HEK293 (cell line): Measurements from ENCODE around the gene IGF2BP2.

ENCODE experiments used
- CTCF ChIA-PET: fragments of 350-600 bp; formaldehyde crosslinking; extraction: SDS; loops from one replicate; lab custom pipeline; 2021; ENCODE audit warnings: antibody characterized with exemption; lab: Yijun Ruan, JAX
- POLR2A ChIA-PET: fragments of 300-600 bp; formaldehyde crosslinking; extraction: SDS; loops from one replicate; lab custom pipeline; 2020; ENCODE audit warnings: antibody characterized with exemption, inconsistent platforms; lab: Yijun Ruan, JAX
- H3K27ac ChIP-seq: fragments of 200-500 bp; sonication (Bioruptor generic); 2 replicates; pipeline ENCODE4 v1.5.1; 2014; ENCODE audit warnings: low read depth, low read length, control low read depth, inconsistent platforms; ENCODE audit errors: extremely low read depth
- H3K36me3 ChIP-seq, 2 experiments: fragments of 200-500 bp in 1 of 2; sonication (Bioruptor generic) in 1 of 2; 1 replicate in 1 of 2; 2 replicates in 1 of 2; pipeline ENCODE4 v1.5.1; 2014 to 2017; ENCODE audit warnings: inconsistent platforms in 2 of 2, low read length in 2 of 2; ENCODE audit not compliant: control insufficient read depth in 2 of 2, insufficient read depth in 1 of 2
- H3K4me1 ChIP-seq: fragments of 200-500 bp; sonication (Bioruptor generic); 2 replicates; pipeline ENCODE4 v1.5.1; 2014; ENCODE audit warnings: mild to moderate bottlenecking, low read length, inconsistent platforms; ENCODE audit not compliant: control insufficient read depth, insufficient read depth
- H3K4me3 ChIP-seq: 2 replicates; pipeline ENCODE4 v1.5.1; 2011; ENCODE audit warnings: low read depth, mild to moderate bottlenecking, control low read depth, low read length, moderate library complexity
- H3K9me3 ChIP-seq: fragments of 200-500 bp; sonication (Bioruptor generic); 2 replicates; pipeline ENCODE4 v1.5.1; 2014; ENCODE audit warnings: low read depth, low read length, inconsistent platforms; ENCODE audit not compliant: control insufficient read depth, insufficient read depth
- GLIS1 ChIP-seq: fragments of 450-650 bp; formaldehyde crosslinking; IDR thresholded peaks from 2 replicates; pipeline ENCODE4 v1.5.1; 2016; ENCODE audit warnings: missing biosample characterization, missing genetic modification characterization
- GLIS2 ChIP-seq: fragments of 450-650 bp; formaldehyde crosslinking; IDR thresholded peaks from 2 replicates; pipeline ENCODE4 v1.5.1; 2016; ENCODE audit warnings: missing biosample characterization, missing genetic modification characterization
- KLF1 ChIP-seq: fragments of 450-650 bp; formaldehyde crosslinking; IDR thresholded peaks from 2 replicates; pipeline ENCODE4 v1.5.1; 2016; ENCODE audit warnings: missing biosample characterization, missing genetic modification characterization
- KLF10 ChIP-seq: fragments of 450-650 bp; IDR thresholded peaks from 2 replicates; pipeline ENCODE4 v1.5.1; 2018; ENCODE audit warnings: missing biosample characterization, mild to moderate bottlenecking, missing genetic modification characterization
- KLF9 ChIP-seq: fragments of 450-650 bp; formaldehyde crosslinking; IDR thresholded peaks from 2 replicates; pipeline ENCODE4 v1.5.1; 2016; ENCODE audit warnings: missing biosample characterization, missing genetic modification characterization, low read depth
- PRDM1 ChIP-seq: fragments of 450-650 bp; formaldehyde crosslinking; IDR thresholded peaks from 2 replicates; pipeline ENCODE4; 2016; ENCODE audit warnings: missing biosample characterization, missing genetic modification characterization
- PRDM10 ChIP-seq: fragments of 450-650 bp; formaldehyde crosslinking; IDR thresholded peaks from 2 replicates; pipeline ENCODE4 v1.5.1; 2016; ENCODE audit warnings: missing biosample characterization, missing genetic modification characterization
- REPIN1 ChIP-seq: fragments of 450-650 bp; formaldehyde crosslinking; IDR thresholded peaks from 2 replicates; pipeline ENCODE4 v1.5.1; 2017; ENCODE audit warnings: missing biosample characterization, missing genetic modification characterization, low read depth
- SCRT2 ChIP-seq: fragments of 450-650 bp; formaldehyde crosslinking; IDR thresholded peaks from 2 replicates; pipeline ENCODE4 v1.5.1; 2016; ENCODE audit warnings: missing biosample characterization, missing genetic modification characterization
- ZBTB11 ChIP-seq: fragments of 450-650 bp; formaldehyde crosslinking; conservative IDR thresholded peaks from 2 replicates; pipeline ENCODE4 v1.5.1; 2016; ENCODE audit warnings: low read depth, missing biosample characterization, missing genetic modification characterization
- ZBTB26 ChIP-seq: fragments of 450-650 bp; formaldehyde crosslinking; optimal IDR thresholded peaks from 2 replicates; pipeline ENCODE3; 2016; ENCODE audit warnings: missing biosample characterization, mild to moderate bottlenecking, missing genetic modification characterization
- ZNF112 ChIP-seq: fragments of 450-650 bp; formaldehyde crosslinking; IDR thresholded peaks from 2 replicates; pipeline ENCODE4 v1.5.0; 2017; ENCODE audit warnings: missing biosample characterization, missing genetic modification characterization
- ZNF155 ChIP-seq: fragments of 450-650 bp; formaldehyde crosslinking; IDR thresholded peaks from 2 replicates; pipeline ENCODE4 v1.5.1; 2016; ENCODE audit warnings: missing biosample characterization, missing genetic modification characterization
- ZNF311 ChIP-seq: fragments of 450-650 bp; formaldehyde crosslinking; IDR thresholded peaks from 2 replicates; pipeline ENCODE4 v1.5.1; 2017; ENCODE audit warnings: missing biosample characterization, missing genetic modification characterization, borderline replicate concordance
- ZNF398 ChIP-seq: fragments of 450-650 bp; formaldehyde crosslinking; IDR thresholded peaks from 2 replicates; pipeline ENCODE4 v1.5.1; 2017; ENCODE audit warnings: missing biosample characterization, missing genetic modification characterization
- ZNF501 ChIP-seq: fragments of 450-650 bp; formaldehyde crosslinking; IDR thresholded peaks from 2 replicates; pipeline ENCODE4 v1.5.1; 2016; ENCODE audit warnings: missing biosample characterization, missing genetic modification characterization
- ZNF660 ChIP-seq: fragments of 450-650 bp; IDR thresholded peaks from 2 replicates; pipeline ENCODE4 v1.5.1; 2018; ENCODE audit warnings: missing biosample characterization, mild to moderate bottlenecking, missing genetic modification characterization
- TF ChIP-seq, protein P1 (sequence below): fragments of 450-650 bp; formaldehyde crosslinking; IDR thresholded peaks from 2 replicates; pipeline ENCODE4 v1.5.1; 2016; ENCODE audit warnings: missing biosample characterization, missing genetic modification characterization
- TF ChIP-seq, protein P2 (sequence below): fragments of 450-650 bp; formaldehyde crosslinking; IDR thresholded peaks from 2 replicates; pipeline ENCODE4 v1.5.1; 2016; ENCODE audit warnings: missing biosample characterization, missing genetic modification characterization

IGF2BP2 gene

GRCh38 chr3:185827595-185828344, 2.9 kb upstream of the IGF2BP2 start (continued):
- no peak for TF ChIP-seq GLIS1 (tag by site-specific recombination)
- TF ChIP-seq KLF1 (tag by site-specific recombination), result no peak
- TF ChIP-seq PRDM10, result peak; percentile 47; the same call in 1 of the 2 replicates
- TF ChIP-seq ZNF660 (tag by site-specific recombination), result no peak
- TF ChIP-seq ZNF311 (tag by site-specific recombination), result no peak
- TF ChIP-seq, all 188 proteins: peak for 2

- Histone ChIP-seq H3K36me3 (peaks cover 0 to 12% of the 10 kb centered on the region in 2 experiments; a peak in 1 of 3 replicates), H3K4me1 (no peaks in the 10 kb centered on the region), H3K9me3 (no peaks in the 10 kb centered on the region), H3K4me3 (peak overlapping the region; percentile 94), H3K27ac (peak overlapping the region; percentile 76)
- ChIA-PET CTCF (no interaction called here), POLR2A (no interaction called here)
- no peak for TF ChIP-seq SCRT2
- no peak for TF ChIP-seq REPIN1
- TF ChIP-seq ZBTB11 (tag by site-specific recombination), result no peak; the same call in 1 of the 2 replicates
- TF ChIP-seq, protein P1, sequence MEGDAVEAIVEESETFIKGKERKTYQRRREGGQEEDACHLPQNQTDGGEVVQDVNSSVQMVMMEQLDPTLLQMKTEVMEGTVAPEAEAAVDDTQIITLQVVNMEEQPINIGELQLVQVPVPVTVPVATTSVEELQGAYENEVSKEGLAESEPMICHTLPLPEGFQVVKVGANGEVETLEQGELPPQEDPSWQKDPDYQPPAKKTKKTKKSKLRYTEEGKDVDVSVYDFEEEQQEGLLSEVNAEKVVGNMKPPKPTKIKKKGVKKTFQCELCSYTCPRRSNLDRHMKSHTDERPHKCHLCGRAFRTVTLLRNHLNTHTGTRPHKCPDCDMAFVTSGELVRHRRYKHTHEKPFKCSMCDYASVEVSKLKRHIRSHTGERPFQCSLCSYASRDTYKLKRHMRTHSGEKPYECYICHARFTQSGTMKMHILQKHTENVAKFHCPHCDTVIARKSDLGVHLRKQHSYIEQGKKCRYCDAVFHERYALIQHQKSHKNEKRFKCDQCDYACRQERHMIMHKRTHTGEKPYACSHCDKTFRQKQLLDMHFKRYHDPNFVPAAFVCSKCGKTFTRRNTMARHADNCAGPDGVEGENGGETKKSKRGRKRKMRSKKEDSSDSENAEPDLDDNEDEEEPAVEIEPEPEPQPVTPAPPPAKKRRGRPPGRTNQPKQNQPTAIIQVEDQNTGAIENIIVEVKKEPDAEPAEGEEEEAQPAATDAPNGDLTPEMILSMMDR, result no peak
- peak; percentile 76 for TF ChIP-seq KLF9 (tag by site-specific recombination)
- 0 out of 2 replicates have a peak, but pooled peaks have one; percentile 39 for TF ChIP-seq ZNF501 (tag by site-specific recombination)
- peak; percentile 84 for TF ChIP-seq ZBTB26 (tag by site-specific recombination)
- peak; percentile 14; the same call in 1 of the 2 replicates for TF ChIP-seq KLF10 (tag by site-specific recombination)
- TF ChIP-seq ZNF112 (tag by site-specific recombination), result no peak
- TF ChIP-seq ZNF155 (tag by site-specific recombination), result no peak
- TF ChIP-seq, protein P2, sequence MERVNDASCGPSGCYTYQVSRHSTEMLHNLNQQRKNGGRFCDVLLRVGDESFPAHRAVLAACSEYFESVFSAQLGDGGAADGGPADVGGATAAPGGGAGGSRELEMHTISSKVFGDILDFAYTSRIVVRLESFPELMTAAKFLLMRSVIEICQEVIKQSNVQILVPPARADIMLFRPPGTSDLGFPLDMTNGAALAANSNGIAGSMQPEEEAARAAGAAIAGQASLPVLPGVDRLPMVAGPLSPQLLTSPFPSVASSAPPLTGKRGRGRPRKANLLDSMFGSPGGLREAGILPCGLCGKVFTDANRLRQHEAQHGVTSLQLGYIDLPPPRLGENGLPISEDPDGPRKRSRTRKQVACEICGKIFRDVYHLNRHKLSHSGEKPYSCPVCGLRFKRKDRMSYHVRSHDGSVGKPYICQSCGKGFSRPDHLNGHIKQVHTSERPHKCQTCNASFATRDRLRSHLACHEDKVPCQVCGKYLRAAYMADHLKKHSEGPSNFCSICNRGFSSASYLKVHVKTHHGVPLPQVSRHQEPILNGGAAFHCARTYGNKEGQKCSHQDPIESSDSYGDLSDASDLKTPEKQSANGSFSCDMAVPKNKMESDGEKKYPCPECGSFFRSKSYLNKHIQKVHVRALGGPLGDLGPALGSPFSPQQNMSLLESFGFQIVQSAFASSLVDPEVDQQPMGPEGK, result 0 out of 2 replicates have a peak, but pooled peaks have one; percentile 36
- peak; percentile 53; the same call in 1 of the 2 replicates for TF ChIP-seq PRDM1 (tag by site-specific recombination)
- peak; percentile 7; the same call in 1 of the 2 replicates for TF ChIP-seq ZNF398
- peak; percentile 53; the same call in 1 of the 2 replicates for TF ChIP-seq GLIS2 (tag by site-specific recombination)
Measured at GRCh38 chr3:185825639-185826481, 1.0 kb upstream of the IGF2BP2 start.
